Spinal cord (tissue), 10 donors: ENCODE measurements around the gene STK11IP. TPM values are rescaled to one million over a fixed set of nuclear protein-coding genes. Genes with fewer than 3 reads are reported as not detected.

Source experiments
- DNase-seq, 6 donors: peaks; one replicate each; pipeline versions ENCODE4 v3.0.0 to v3.0.0-alpha.2; 2013 to 2015; ENCODE audit warnings: low spot score in 6 of 6, low read depth in 4 of 6
- H3K27ac ChIP-seq: one replicate; pipeline ENCODE4 v1.5.1; 2013; ENCODE audit warnings: low read depth, low read length, control low read depth
- H3K27me3 ChIP-seq: one replicate; pipeline ENCODE4 v1.6.1; 2013; ENCODE audit warnings: low read length; ENCODE audit not compliant: control insufficient read depth, insufficient read depth
- H3K36me3 ChIP-seq: one replicate; pipeline ENCODE4 v1.6.1; 2013; ENCODE audit warnings: low read length; ENCODE audit not compliant: control insufficient read depth, insufficient read depth
- H3K4me1 ChIP-seq: one replicate; pipeline ENCODE4 v1.6.1; 2013; ENCODE audit warnings: low read length; ENCODE audit not compliant: control insufficient read depth, insufficient read depth
- H3K4me3 ChIP-seq: one replicate; pipeline ENCODE4 v1.5.1; 2013; ENCODE audit warnings: low read depth, low read length, control low read depth
- H3K9me3 ChIP-seq: one replicate; pipeline ENCODE4 v1.6.1; 2013; ENCODE audit warnings: low read length; ENCODE audit not compliant: control insufficient read depth, insufficient read depth
- WGBS: methylation state at CpG from one replicate; pipeline ENCODE4 v1.1.5; 2013; ENCODE audit warnings: missing lambda C conversion rate; ENCODE audit not compliant: insufficient coverage; 5-methylcytosine and 5-hydroxymethylcytosine counted together
- polyA plus RNA-seq, 2 donors: library from polyadenylated mRNA; unstranded; fragments of 120-200 nt; gene quantifications; one replicate each; pipeline ENCODE4 v1.2.1, GENCODE V29; 2013; ENCODE audit not compliant: insufficient read length in 2 of 2
- small RNA-seq: library from RNA; depleted of rRNA; stranded (forward); fragments of <200 nt; gene quantifications from one replicate; pipeline ENCODE3, GENCODE V24; 2014; ENCODE audit warnings: low replicate concordance
- total RNA-seq, 2 donors: library from RNA; depleted of rRNA in 1 of 2; stranded (reverse); fragments of 120-200 nt in 1 of 2; fragments of >200 nt in 1 of 2; gene quantifications; one replicate each; pipeline versions ENCODE4 v1.2.3 to v1.2.4, GENCODE V29; 2013 to 2014
- donor health status: healthy.

Gene STK11IP
- total and polyA plus RNA-seq, 4 donors: 23.4 to 53.9 (median 35.2) TPM

DNA sequence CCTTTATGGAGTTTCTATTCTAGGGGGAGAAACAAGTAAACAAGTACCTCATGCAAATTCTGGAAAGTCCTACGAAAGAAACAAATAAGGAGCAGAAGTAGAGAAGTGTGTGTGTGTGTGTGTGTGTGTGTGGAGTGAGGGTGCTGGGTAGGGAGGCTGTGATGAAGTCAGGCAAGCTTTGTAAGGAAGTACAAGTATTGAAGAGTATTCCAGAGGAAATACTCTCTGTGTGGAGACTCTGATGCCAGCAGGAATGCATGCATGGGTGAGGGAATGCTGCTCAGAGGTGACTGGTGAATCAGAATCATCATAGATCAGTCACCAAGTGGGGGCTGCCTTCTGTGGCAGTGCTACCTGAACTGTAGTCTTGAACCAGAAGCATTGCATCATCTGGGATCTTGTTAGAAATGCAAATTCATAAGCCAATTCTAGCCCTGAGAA, 64.3 kb downstream of the STK11IP start:
- WGBS: 86% methylated on average over 1 of the region's 1 CpG
- Histone ChIP-seq H3K27me3 (no peaks in the 10 kb centered on the region), H3K27ac (no peak overlapping the region), H3K36me3 (no peaks in the 10 kb centered on the region), H3K9me3 (no peaks in the 10 kb centered on the region), H3K4me1 (peaks cover 4% of the 10 kb centered on the region), H3K4me3 (no peak overlapping the region)
- no peak for DNase-seq

DNA sequence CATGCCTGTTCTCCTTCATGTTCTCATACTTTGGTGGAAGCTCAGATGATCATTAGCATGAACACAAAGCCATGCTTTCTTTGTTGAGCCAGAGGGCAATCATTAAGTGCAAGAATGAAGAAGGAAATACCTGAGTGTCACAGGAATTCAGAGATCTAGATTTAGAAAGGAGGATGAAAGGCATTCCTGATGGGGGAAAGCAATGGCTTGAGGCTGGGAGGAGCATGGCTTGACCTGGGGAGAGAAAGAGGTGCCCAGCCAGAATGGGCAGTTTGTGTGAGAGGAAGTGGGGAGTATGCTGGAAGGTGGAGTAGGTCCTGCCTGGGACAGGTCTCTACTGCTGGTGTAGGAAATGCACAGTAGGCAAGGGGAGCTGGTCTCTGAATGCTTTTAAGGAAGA, 64.9 kb downstream of the STK11IP start:
- Histone ChIP-seq H3K4me3 (no peak overlapping the region), H3K9me3 (no peaks in the 10 kb centered on the region), H3K4me1 (peaks cover 4% of the 10 kb centered on the region), H3K27ac (no peak overlapping the region), H3K36me3 (no peaks in the 10 kb centered on the region), H3K27me3 (no peaks in the 10 kb centered on the region)
- DNase-seq: no peak

DNA sequence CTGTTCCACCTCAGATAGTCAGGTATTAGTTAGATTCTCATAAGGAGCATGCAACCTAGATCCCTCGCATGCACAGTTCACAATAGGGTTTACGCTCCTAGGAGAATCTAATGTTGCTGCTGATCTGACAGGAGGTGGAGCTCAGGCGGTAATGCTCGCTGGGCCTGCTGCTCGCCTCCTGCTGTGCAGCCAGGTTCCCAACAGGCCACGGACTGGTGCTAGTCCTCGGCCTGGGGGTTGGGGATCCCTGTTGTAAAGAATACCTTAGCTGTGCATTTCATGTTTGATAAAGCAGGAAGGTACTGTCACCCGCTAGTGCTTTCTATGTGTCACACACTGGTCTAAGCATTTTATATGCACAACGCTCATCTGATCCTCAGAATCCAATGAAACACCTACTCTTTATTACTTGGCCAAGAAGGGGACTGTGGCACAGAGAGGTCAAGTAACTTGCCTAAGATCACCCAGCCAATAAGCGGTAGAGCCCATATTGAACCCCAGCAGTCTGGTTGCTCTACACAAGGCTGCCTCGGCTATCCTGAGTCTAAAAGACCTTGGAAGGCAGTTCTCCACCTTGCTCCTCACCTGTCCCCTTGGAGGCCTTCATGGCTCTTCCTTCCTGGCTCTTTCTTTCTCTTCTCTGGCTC, 65.6 kb downstream of the STK11IP start:
- no peak overlapping the region for H3K27ac ChIP-seq
- H3K4me1 ChIP-seq: peaks cover 4% of the 10 kb centered on the region
- H3K4me3 ChIP-seq: no peak overlapping the region
- WGBS: 77% methylated on average over 10 of the region's 11 CpGs
- H3K9me3 ChIP-seq: no peaks in the 10 kb centered on the region
- no peaks in the 10 kb centered on the region for H3K27me3 ChIP-seq
- no peak for DNase-seq
- H3K36me3 ChIP-seq: no peaks in the 10 kb centered on the region

- peaks cover 4% of the 10 kb centered on the region for H3K4me1 ChIP-seq
- H3K4me3 ChIP-seq: no peak overlapping the region
- H3K27ac ChIP-seq: no peak overlapping the region
- no peaks in the 10 kb centered on the region for H3K27me3 ChIP-seq
- no peaks in the 10 kb centered on the region for H3K36me3 ChIP-seq
- H3K9me3 ChIP-seq: no peaks in the 10 kb centered on the region
- WGBS: 100% methylated on average over 1 of the region's 5 CpGs
- no peak for DNase-seq
These were observed 66.4 kb downstream of the STK11IP start for GRCh38 chr2:219664041-219664440.

DNA sequence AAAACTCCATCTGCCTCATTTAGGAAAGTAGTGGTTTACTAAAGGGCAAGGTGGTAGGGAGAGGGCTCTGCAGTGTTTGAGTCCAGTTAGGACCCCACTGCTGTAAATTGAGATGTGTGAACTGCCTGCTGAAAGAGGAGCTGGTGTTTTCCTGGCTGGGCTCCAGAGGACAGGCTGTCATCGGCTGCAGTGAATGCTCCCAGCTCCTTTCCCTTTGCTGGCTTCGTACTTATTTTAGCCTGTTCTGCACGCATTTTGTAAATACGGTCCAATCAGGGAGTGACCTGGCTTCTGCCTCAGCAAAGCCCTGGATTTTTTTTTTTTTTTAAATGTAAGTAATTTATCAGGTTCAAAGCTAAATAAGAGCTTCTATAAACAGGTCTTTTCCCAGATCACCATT, 67.3 kb downstream of the STK11IP start:
- Histone ChIP-seq H3K27me3 (no peaks in the 10 kb centered on the region), H3K4me3 (no peak overlapping the region), H3K36me3 (no peaks in the 10 kb centered on the region), H3K9me3 (no peaks in the 10 kb centered on the region), H3K27ac (no peak overlapping the region), H3K4me1 (peaks cover 4% of the 10 kb centered on the region)
- WGBS: 27% methylated on average over 2 of the region's 4 CpGs
- peak in 4 of 6 donors; percentile 41 to 78 (median 64) for DNase-seq

DNA sequence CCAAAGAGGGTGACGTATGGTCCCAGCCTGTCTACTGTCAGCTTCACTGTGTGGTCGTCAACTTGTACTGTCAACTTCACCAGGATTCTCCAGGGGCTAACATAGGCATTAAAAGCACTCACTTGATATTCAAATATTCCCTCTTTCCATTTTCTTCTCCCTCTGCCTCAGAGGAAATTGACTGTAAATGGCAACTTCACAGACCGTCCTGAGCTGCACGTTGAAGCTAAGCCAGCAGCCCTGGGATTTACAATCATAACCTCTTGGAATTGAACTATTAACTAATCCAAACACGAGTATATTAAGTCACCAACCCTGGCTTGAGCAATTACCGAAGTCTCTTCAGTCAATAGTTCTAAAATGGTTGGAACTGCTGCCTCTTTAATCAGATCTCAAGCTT, 68.3 kb downstream of the STK11IP start:
- Histone ChIP-seq H3K4me1 (peaks cover 4% of the 10 kb centered on the region), H3K36me3 (no peaks in the 10 kb centered on the region), H3K9me3 (no peaks in the 10 kb centered on the region), H3K27me3 (no peaks in the 10 kb centered on the region), H3K27ac (no peak overlapping the region), H3K4me3 (no peak overlapping the region)
- no peak for DNase-seq
- 84% methylated on average over 5 of the region's 6 CpGs for WGBS

Small RNAs within 50 kb of the gene (small RNA-seq; reads per million reads assigned to genes)
- gene MIR3132: not detected
- 0.14 reads per million for gene RN7SKP213

Other genes with a start within 250 kb of the STK11IP start
- 10 to 100 TPM; 25.6 to 40.8 TPM for gene DNPEP, start 209.9 kb upstream of the STK11IP start, total RNA-seq
- 10 to 100 TPM; 40.2 to 57.2 TPM for gene DNPEP, start 209.9 kb upstream of the STK11IP start, polyA plus RNA-seq
- gene DES, start 179.5 kb upstream of the STK11IP start, total RNA-seq: 1 to 10 TPM; 4.8 to 5.5 TPM
- 1 to 10 TPM; 3.5 to 8.8 TPM for gene DES, start 179.5 kb upstream of the STK11IP start, polyA plus RNA-seq
- gene SPEG, start 163.0 kb upstream of the STK11IP start, total RNA-seq: 10 to 100 TPM; 12.2 to 20.8 TPM
- 10 to 100 TPM; 71.1 to 84.2 TPM for gene SPEG, start 163.0 kb upstream of the STK11IP start, polyA plus RNA-seq
- gene GMPPA, start 99.0 kb upstream of the STK11IP start, total RNA-seq: 10 to 100 TPM; 19.0 to 29.8 TPM
- gene GMPPA, start 99.0 kb upstream of the STK11IP start, polyA plus RNA-seq: 10 to 100 TPM; 19.2 to 23.6 TPM
- gene ASIC4, start 83.4 kb upstream of the STK11IP start, total RNA-seq: 10 to 100 TPM in 1 of 2 donors, 1 to 10 TPM in 1; 8.2 to 18.8 TPM
- gene ASIC4, start 83.4 kb upstream of the STK11IP start, polyA plus RNA-seq: 10 to 100 TPM; 36.4 to 47.2 TPM
- gene CHPF, start 54.0 kb upstream of the STK11IP start, total RNA-seq: 10 to 100 TPM; 61.2 to 84.5 TPM
- gene CHPF, start 54.0 kb upstream of the STK11IP start, polyA plus RNA-seq: 10 to 100 TPM; 68.8 to 86.6 TPM
- gene TMEM198, start 53.8 kb upstream of the STK11IP start, total RNA-seq: 1 to 10 TPM; 4.7 to 5.3 TPM
- 10 to 100 TPM; 18.7 to 19.0 TPM for gene TMEM198, start 53.8 kb upstream of the STK11IP start, polyA plus RNA-seq
- 100 to 1,000 TPM in 1 of 2 donors, 10 to 100 TPM in 1; 53.3 to 145 TPM for gene OBSL1, start 26.3 kb upstream of the STK11IP start, total RNA-seq
- 100 to 1,000 TPM; 148 to 178 TPM for gene OBSL1, start 26.3 kb upstream of the STK11IP start, polyA plus RNA-seq
- gene INHA, start 25.5 kb upstream of the STK11IP start, total RNA-seq: 1 to 10 TPM in 1 of 2 donors, under 1 TPM in 1; 0.10 to 1.4 TPM
- 1 to 10 TPM; 2.2 to 5.1 TPM for gene INHA, start 25.5 kb upstream of the STK11IP start, polyA plus RNA-seq
- gene SLC4A3, start 29.8 kb downstream of the STK11IP start, total RNA-seq: 10 to 100 TPM; 17.0 to 18.7 TPM
- gene SLC4A3, start 29.8 kb downstream of the STK11IP start, polyA plus RNA-seq: 10 to 100 TPM; 56.8 to 61.3 TPM